ENCODE measurements around the gene SCD5.

- no peak for TF ChIP-seq CTCF (IDR thresholded peaks at IDR 0.05; ENCODE audit: low read length)
- TF ChIP-seq EZH2phosphoT487 (IDR thresholded peaks at IDR 0.05; ENCODE audit: low read length) = no peak
Measured at GRCh38 chr4:82588771-82589270, 209.8 kb downstream of the SCD5 start.
